Thyroid gland (tissue), 4 donors: ENCODE measurements around the gene MRPS6.

Experiments
- POLR2A ChIP-seq, 2 donors: fragments of 450-650 bp; IDR thresholded peaks; one replicate each; pipeline ENCODE4 v1.6.1; 2017; ENCODE audit warnings: antibody characterized with exemption in 2 of 2, mild to moderate bottlenecking in 2 of 2, moderate library complexity in 1 of 2
- TF ChIP-seq, protein P1 (sequence below), 6 experiments: fragments of 200-600 bp in 3 of 6; fragments of 450-650 bp in 3 of 6; sonication (generic) in 3 of 6; IDR thresholded peaks; one replicate each; pipeline ENCODE4 v1.5.1; 2016 to 2019; ENCODE audit warnings: antibody characterized with exemption in 6 of 6, mild to moderate bottlenecking in 2 of 6, inconsistent platforms in 1 of 6, moderate library complexity in 1 of 6

DNA sequence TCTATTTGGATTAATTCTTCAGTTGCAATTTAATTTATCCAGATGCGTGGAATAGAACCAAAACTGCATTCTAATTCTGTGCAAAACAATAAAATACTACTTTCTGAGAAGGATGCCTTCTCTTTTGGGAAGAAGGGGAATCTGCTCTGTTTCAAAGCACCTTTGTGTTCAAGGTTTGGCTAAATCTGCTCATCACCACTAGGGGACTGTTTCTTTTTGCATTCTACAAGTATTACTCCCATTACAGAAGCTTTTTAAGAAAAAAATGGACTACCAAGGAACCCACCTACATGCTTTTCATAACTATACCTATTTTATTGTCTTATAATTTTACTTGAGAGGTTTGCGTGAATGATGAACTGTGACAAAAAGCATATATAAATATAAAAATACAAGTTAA, 18.2 kb downstream of the MRPS6 start:
- TF ChIP-seq, protein P1, sequence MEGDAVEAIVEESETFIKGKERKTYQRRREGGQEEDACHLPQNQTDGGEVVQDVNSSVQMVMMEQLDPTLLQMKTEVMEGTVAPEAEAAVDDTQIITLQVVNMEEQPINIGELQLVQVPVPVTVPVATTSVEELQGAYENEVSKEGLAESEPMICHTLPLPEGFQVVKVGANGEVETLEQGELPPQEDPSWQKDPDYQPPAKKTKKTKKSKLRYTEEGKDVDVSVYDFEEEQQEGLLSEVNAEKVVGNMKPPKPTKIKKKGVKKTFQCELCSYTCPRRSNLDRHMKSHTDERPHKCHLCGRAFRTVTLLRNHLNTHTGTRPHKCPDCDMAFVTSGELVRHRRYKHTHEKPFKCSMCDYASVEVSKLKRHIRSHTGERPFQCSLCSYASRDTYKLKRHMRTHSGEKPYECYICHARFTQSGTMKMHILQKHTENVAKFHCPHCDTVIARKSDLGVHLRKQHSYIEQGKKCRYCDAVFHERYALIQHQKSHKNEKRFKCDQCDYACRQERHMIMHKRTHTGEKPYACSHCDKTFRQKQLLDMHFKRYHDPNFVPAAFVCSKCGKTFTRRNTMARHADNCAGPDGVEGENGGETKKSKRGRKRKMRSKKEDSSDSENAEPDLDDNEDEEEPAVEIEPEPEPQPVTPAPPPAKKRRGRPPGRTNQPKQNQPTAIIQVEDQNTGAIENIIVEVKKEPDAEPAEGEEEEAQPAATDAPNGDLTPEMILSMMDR (IDR thresholded peaks at IDR 0.05), result peak in 3 of 6 experiments; percentile 16 to 29 (median 26)
- TF ChIP-seq POLR2A (IDR thresholded peaks at IDR 0.05), result no peak
